HEK293 (cell line): ENCODE results near the gene IL1RN.

Source experiments
- CTCF ChIA-PET: fragments of 350-600 bp; formaldehyde crosslinking; extraction: SDS; loops from one replicate; lab custom pipeline; 2021; ENCODE audit warnings: antibody characterized with exemption; lab: Yijun Ruan, JAX
- POLR2A ChIA-PET: fragments of 300-600 bp; formaldehyde crosslinking; extraction: SDS; loops from one replicate; lab custom pipeline; 2020; ENCODE audit warnings: antibody characterized with exemption, inconsistent platforms; lab: Yijun Ruan, JAX
- H3K27ac ChIP-seq: fragments of 200-500 bp; sonication (Bioruptor generic); 2 replicates; pipeline ENCODE4 v1.5.1; 2014; ENCODE audit warnings: low read depth, low read length, control low read depth, inconsistent platforms; ENCODE audit errors: extremely low read depth
- H3K36me3 ChIP-seq, 2 experiments: fragments of 200-500 bp in 1 of 2; sonication (Bioruptor generic) in 1 of 2; 1 replicate in 1 of 2; 2 replicates in 1 of 2; pipeline ENCODE4 v1.5.1; 2014 to 2017; ENCODE audit warnings: inconsistent platforms in 2 of 2, low read length in 2 of 2; ENCODE audit not compliant: control insufficient read depth in 2 of 2, insufficient read depth in 1 of 2
- H3K4me1 ChIP-seq: fragments of 200-500 bp; sonication (Bioruptor generic); 2 replicates; pipeline ENCODE4 v1.5.1; 2014; ENCODE audit warnings: mild to moderate bottlenecking, low read length, inconsistent platforms; ENCODE audit not compliant: control insufficient read depth, insufficient read depth
- H3K4me3 ChIP-seq: 2 replicates; pipeline ENCODE4 v1.5.1; 2011; ENCODE audit warnings: low read depth, mild to moderate bottlenecking, control low read depth, low read length, moderate library complexity
- H3K9me3 ChIP-seq: fragments of 200-500 bp; sonication (Bioruptor generic); 2 replicates; pipeline ENCODE4 v1.5.1; 2014; ENCODE audit warnings: low read depth, low read length, inconsistent platforms; ENCODE audit not compliant: control insufficient read depth, insufficient read depth
- ELK4 ChIP-seq: IDR thresholded peaks from 2 replicates; pipeline ENCODE4 v1.6.1; 2011; ENCODE audit warnings: mild to moderate bottlenecking, low read depth, low read length, borderline replicate concordance
- GLIS2 ChIP-seq: fragments of 450-650 bp; formaldehyde crosslinking; IDR thresholded peaks from 2 replicates; pipeline ENCODE4 v1.5.1; 2016; ENCODE audit warnings: missing biosample characterization, missing genetic modification characterization
- IKZF3 ChIP-seq: fragments of 450-650 bp; IDR thresholded peaks from 2 replicates; pipeline ENCODE4 v1.5.0; 2018; ENCODE audit warnings: missing biosample characterization, mild to moderate bottlenecking, missing genetic modification characterization, moderate library complexity
- TRIM28 ChIP-seq: IDR thresholded peaks from 2 replicates; pipeline ENCODE4 v1.6.1; 2011; ENCODE audit warnings: low read length, control low read depth, borderline replicate concordance
- YY2 ChIP-seq: fragments of 450-650 bp; formaldehyde crosslinking; IDR thresholded peaks from 2 replicates; pipeline ENCODE4 v1.5.1; 2016; ENCODE audit warnings: missing biosample characterization, missing genetic modification characterization
- ZBTB11 ChIP-seq: fragments of 450-650 bp; formaldehyde crosslinking; conservative IDR thresholded peaks from 2 replicates; pipeline ENCODE4 v1.5.1; 2016; ENCODE audit warnings: low read depth, missing biosample characterization, missing genetic modification characterization
- ZEB2 ChIP-seq: fragments of 450-650 bp; formaldehyde crosslinking; IDR thresholded peaks from 2 replicates; pipeline ENCODE4 v1.5.1; 2016; ENCODE audit warnings: missing biosample characterization, missing genetic modification characterization
- ZFP37 ChIP-seq: fragments of 450-650 bp; formaldehyde crosslinking; IDR thresholded peaks from 2 replicates; pipeline ENCODE4 v1.5.1; 2016; ENCODE audit warnings: missing biosample characterization, missing genetic modification characterization
- ZFP69B ChIP-seq: fragments of 450-650 bp; formaldehyde crosslinking; IDR thresholded peaks from 2 replicates; pipeline ENCODE4 v1.5.1; 2016; ENCODE audit warnings: missing biosample characterization, missing genetic modification characterization
- ZIC2 ChIP-seq: fragments of 450-650 bp; formaldehyde crosslinking; IDR thresholded peaks from 2 replicates; pipeline ENCODE4 v1.5.1; 2016; ENCODE audit warnings: missing biosample characterization, missing genetic modification characterization
- ZNF114 ChIP-seq: fragments of 450-650 bp; formaldehyde crosslinking; IDR thresholded peaks from 2 replicates; pipeline ENCODE4 v1.5.0; 2017; ENCODE audit warnings: missing biosample characterization, missing genetic modification characterization
- ZNF221 ChIP-seq: fragments of 450-650 bp; formaldehyde crosslinking; IDR thresholded peaks from 2 replicates; pipeline ENCODE4 v1.5.1; 2017; ENCODE audit warnings: missing biosample characterization, missing genetic modification characterization, borderline replicate concordance
- ZNF514 ChIP-seq: fragments of 450-650 bp; formaldehyde crosslinking; IDR thresholded peaks from 2 replicates; pipeline ENCODE4 v1.5.1; 2016; ENCODE audit warnings: missing biosample characterization, missing genetic modification characterization
- ZNF530 ChIP-seq: fragments of 450-650 bp; formaldehyde crosslinking; IDR thresholded peaks from 2 replicates; pipeline ENCODE4 v1.5.1; 2016; ENCODE audit warnings: low read depth, missing biosample characterization, missing genetic modification characterization
- ZNF580 ChIP-seq: fragments of 450-650 bp; formaldehyde crosslinking; IDR thresholded peaks from 2 replicates; pipeline ENCODE4 v1.5.1; 2016; ENCODE audit warnings: missing biosample characterization, missing genetic modification characterization
- ZNF600 ChIP-seq: fragments of 450-650 bp; formaldehyde crosslinking; IDR thresholded peaks from 2 replicates; pipeline ENCODE4 v1.5.1; 2016; ENCODE audit warnings: missing biosample characterization, missing genetic modification characterization
- ZNF791 ChIP-seq: fragments of 450-650 bp; formaldehyde crosslinking; IDR thresholded peaks from 2 replicates; pipeline ENCODE4 v1.5.1; 2016; ENCODE audit warnings: missing biosample characterization, missing genetic modification characterization
- ZSCAN5A ChIP-seq: fragments of 450-650 bp; formaldehyde crosslinking; IDR thresholded peaks from 2 replicates; pipeline ENCODE4 v1.5.1; 2016; ENCODE audit warnings: missing biosample characterization, missing genetic modification characterization
- TF ChIP-seq, protein P1 (sequence below): fragments of 450-650 bp; formaldehyde crosslinking; IDR thresholded peaks from 2 replicates; pipeline ENCODE4 v1.5.1; 2016; ENCODE audit warnings: missing biosample characterization, missing genetic modification characterization
- TF ChIP-seq, protein P2 (sequence below): fragments of 450-650 bp; IDR thresholded peaks from 2 replicates; pipeline ENCODE4 v1.5.1; 2018; ENCODE audit warnings: missing biosample characterization, mild to moderate bottlenecking, missing genetic modification characterization

The IL1RN gene

DNA sequence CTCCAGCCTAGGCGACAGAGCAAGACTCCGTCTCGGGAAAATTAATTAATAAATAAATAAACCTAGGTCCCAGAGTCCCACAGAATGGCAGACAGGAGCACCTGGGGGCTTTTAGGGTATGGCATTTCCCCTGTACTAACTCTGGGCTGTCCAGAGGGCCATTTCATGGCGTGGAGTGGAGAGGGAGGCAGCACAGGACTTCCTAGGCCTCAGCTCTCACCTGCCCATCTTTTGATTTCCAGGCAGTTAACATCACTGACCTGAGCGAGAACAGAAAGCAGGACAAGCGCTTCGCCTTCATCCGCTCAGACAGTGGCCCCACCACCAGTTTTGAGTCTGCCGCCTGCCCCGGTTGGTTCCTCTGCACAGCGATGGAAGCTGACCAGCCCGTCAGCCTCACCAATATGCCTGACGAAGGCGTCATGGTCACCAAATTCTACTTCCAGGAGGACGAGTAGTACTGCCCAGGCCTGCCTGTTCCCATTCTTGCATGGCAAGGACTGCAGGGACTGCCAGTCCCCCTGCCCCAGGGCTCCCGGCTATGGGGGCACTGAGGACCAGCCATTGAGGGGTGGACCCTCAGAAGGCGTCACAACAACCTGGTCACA lies 5.1 kb downstream of the IL1RN start:
- TF ChIP-seq ZFP69B (no peak), GLIS2 (tag by site-specific recombination) (no peak), ZNF530 (tag by site-specific recombination) (no peak), ZEB2 (tag by site-specific recombination) (no peak), ELK4 (no peak), ZFP37 (tag by site-specific recombination) (no peak), IKZF3 (tag by site-specific recombination) (no peak), ZSCAN5A (no peak), ZNF514 (tag by site-specific recombination) (no peak), ZNF580 (tag by site-specific recombination) (no peak), YY2 (tag by site-specific recombination) (no peak), ZIC2 (tag by site-specific recombination) (no peak)
- TF ChIP-seq, protein P1, sequence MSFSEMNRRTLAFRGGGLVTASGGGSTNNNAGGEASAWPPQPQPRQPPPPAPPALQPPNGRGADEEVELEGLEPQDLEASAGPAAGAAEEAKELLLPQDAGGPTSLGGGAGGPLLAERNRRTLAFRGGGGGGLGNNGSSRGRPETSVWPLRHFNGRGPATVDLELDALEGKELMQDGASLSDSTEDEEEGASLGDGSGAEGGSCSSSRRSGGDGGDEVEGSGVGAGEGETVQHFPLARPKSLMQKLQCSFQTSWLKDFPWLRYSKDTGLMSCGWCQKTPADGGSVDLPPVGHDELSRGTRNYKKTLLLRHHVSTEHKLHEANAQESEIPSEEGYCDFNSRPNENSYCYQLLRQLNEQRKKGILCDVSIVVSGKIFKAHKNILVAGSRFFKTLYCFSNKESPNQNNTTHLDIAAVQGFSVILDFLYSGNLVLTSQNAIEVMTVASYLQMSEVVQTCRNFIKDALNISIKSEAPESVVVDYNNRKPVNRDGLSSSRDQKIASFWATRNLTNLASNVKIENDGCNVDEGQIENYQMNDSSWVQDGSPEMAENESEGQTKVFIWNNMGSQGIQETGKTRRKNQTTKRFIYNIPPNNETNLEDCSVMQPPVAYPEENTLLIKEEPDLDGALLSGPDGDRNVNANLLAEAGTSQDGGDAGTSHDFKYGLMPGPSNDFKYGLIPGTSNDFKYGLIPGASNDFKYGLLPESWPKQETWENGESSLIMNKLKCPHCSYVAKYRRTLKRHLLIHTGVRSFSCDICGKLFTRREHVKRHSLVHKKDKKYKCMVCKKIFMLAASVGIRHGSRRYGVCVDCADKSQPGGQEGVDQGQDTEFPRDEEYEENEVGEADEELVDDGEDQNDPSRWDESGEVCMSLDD: no peak
- TF ChIP-seq, protein P2, sequence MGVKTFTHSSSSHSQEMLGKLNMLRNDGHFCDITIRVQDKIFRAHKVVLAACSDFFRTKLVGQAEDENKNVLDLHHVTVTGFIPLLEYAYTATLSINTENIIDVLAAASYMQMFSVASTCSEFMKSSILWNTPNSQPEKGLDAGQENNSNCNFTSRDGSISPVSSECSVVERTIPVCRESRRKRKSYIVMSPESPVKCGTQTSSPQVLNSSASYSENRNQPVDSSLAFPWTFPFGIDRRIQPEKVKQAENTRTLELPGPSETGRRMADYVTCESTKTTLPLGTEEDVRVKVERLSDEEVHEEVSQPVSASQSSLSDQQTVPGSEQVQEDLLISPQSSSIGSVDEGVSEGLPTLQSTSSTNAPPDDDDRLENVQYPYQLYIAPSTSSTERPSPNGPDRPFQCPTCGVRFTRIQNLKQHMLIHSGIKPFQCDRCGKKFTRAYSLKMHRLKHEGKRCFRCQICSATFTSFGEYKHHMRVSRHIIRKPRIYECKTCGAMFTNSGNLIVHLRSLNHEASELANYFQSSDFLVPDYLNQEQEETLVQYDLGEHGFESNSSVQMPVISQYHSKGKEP (tag by site-specific recombination): no peak
- Histone ChIP-seq H3K9me3 (no peaks in the 10 kb centered on the region), H3K4me1 (no peaks in the 10 kb centered on the region), H3K36me3 (no peaks in the 10 kb centered on the region), H3K4me3 (no peak overlapping the region), H3K27ac (no peak overlapping the region)
- POLR2A ChIA-PET: no interaction called here
- CTCF ChIA-PET: interaction anchor here (1.2 to 1.6 kb wide), 2 partner anchors 52 to 66 kb away, joined by 5 to 8 read pairs; no protein-coding TSS in a partner anchor

DNA sequence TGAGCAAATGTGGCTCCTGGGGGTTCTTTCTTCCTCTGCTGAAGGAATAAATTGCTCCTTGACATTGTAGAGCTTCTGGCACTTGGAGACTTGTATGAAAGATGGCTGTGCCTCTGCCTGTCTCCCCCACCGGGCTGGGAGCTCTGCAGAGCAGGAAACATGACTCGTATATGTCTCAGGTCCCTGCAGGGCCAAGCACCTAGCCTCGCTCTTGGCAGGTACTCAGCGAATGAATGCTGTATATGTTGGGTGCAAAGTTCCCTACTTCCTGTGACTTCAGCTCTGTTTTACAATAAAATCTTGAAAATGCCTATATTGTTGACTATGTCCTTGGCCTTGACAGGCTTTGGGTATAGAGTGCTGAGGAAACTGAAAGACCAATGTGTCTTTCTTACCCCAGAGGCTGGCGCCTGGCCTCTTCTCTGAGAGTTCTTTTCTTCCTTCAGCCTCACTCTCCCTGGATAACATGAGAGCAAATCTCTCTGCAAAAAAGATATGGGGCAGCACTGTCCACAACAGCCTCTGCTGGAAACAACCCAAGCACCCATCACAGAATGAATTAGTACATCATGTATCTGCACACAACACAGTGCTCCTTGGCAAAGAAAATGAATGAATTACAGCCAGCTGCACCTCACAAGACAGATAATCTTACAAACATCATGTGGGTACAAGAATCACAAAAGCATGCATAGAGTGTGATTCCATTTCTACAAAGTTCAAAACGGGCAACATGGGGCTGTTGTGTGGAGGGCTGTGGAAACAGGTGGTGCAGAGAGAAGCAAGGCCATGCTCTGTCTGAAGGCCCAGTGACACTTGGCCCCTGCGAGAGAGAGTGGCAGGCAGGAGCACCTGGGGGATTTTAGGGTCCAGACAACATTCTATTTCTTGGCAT lies 6.6 kb downstream of the IL1RN start:
- TF ChIP-seq ZNF221 (tag by site-specific recombination) (no peak), ZNF600 (no peak), ZNF114 (no peak), ZBTB11 (tag by site-specific recombination) (no peak), YY2 (tag by site-specific recombination) (no peak), ZNF791 (tag by site-specific recombination) (no peak), TRIM28 (no peak)
- TF ChIP-seq, all 188 proteins: peak for 0
- no peak overlapping the region for H3K27ac ChIP-seq
- no peaks in the 10 kb centered on the region for H3K36me3 ChIP-seq
- CTCF ChIA-PET: interaction anchor here (0.6 to 9.6 kb wide), 7 partner anchors 14 to 237 kb away, joined by 3 to 177 read pairs (median 5); no protein-coding TSS in a partner anchor
- no peak overlapping the region for H3K4me3 ChIP-seq
- no peaks in the 10 kb centered on the region for H3K9me3 ChIP-seq
- POLR2A ChIA-PET: no interaction called here
- no peaks in the 10 kb centered on the region for H3K4me1 ChIP-seq
